ENCODE data around the gene PIK3C2G. TPM values are rescaled to one million over a fixed set of nuclear protein-coding genes. Genes with fewer than 3 reads are reported as not detected.
"Not testable (repeated sequence)": the region's sequence is repeated elsewhere in the genome, so short reads cannot be mapped to it uniquely, and the experiment has no call there.

Gene PIK3C2G, protein sequence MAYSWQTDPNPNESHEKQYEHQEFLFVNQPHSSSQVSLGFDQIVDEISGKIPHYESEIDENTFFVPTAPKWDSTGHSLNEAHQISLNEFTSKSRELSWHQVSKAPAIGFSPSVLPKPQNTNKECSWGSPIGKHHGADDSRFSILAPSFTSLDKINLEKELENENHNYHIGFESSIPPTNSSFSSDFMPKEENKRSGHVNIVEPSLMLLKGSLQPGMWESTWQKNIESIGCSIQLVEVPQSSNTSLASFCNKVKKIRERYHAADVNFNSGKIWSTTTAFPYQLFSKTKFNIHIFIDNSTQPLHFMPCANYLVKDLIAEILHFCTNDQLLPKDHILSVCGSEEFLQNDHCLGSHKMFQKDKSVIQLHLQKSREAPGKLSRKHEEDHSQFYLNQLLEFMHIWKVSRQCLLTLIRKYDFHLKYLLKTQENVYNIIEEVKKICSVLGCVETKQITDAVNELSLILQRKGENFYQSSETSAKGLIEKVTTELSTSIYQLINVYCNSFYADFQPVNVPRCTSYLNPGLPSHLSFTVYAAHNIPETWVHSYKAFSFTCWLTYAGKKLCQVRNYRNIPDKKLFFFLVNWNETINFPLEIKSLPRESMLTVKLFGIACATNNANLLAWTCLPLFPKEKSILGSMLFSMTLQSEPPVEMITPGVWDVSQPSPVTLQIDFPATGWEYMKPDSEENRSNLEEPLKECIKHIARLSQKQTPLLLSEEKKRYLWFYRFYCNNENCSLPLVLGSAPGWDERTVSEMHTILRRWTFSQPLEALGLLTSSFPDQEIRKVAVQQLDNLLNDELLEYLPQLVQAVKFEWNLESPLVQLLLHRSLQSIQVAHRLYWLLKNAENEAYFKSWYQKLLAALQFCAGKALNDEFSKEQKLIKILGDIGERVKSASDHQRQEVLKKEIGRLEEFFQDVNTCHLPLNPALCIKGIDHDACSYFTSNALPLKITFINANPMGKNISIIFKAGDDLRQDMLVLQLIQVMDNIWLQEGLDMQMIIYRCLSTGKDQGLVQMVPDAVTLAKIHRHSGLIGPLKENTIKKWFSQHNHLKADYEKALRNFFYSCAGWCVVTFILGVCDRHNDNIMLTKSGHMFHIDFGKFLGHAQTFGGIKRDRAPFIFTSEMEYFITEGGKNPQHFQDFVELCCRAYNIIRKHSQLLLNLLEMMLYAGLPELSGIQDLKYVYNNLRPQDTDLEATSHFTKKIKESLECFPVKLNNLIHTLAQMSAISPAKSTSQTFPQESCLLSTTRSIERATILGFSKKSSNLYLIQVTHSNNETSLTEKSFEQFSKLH (N-terminal part only)
- not detected for total RNA-seq
- long read RNA-seq: 0 reads

DNA sequence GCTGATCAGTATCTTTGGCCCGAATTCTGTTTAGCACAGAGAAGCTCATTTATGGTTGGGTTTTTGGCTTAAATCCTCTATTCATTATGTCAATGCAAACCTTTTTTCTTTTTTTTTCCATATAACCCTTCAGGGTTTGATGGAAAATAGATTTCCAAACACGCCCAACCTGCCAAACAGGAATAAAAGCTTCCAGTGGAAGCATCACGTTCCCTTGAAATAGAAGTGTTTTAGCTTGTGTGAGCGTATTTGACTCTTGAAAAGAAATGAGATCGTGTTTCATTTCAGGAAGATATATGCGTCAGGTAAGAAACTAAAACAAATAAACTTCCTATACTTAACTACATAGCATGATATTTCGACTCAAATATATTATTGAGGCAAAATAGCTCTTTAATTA, at the start of gene PIK3C2G:
PIK3C2G (plus strand) TSS at position 246 of the 400 bp plus-strand sequence. CDS start 20,564 bp downstream, outside the sequence.
- intact Hi-C loops (cut with micrococcal nuclease): no loop called here
- DNase-seq: no peak
- no peak for ATAC-seq

DNA sequence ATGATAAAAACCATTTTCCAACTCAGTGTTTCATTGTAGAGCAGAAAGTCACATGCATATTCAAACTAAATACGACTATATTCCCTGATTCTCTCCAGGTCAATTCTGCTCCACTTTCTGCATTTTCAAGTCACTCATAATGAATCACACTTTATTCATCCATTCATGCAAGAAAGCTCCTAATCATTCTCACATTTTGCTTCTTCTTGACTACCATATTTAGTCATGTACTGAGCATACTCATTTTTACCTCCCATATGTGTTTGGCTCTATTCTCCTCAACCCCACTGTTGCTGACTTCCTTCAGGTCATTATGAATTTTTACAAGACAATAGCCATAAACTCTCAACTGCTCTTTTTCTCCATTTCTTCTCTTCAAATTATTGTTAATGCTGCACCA, 43.4 kb upstream of the PIK3C2G start:
- ATAC-seq (no peak), DNase-seq (no peak)
- intact Hi-C loops (cut with micrococcal nuclease): no loop called here

DNA sequence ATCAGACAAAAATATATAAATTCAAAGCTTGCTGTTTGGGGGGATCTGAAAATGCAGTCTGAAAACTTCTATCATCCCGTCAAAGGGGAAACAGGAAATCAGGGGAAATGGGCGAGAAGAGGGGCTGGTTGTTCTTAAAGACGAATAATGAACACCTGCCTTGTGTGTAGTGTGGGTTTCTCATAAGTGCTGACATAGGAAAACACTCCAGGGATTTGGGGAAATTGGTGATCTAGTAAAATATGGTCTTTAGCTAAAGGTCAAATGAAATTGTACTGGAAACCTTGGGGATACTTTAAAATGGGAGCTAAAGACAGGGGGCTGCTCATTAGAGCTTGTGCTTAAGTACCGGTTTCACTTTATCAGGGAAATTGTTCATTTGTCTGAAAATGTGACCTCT, 39.6 kb upstream of the PIK3C2G start:
- DNase-seq (no peak), ATAC-seq (no peak)
- intact Hi-C loops (cut with micrococcal nuclease): loop anchor here (5.0 kb wide), 1 partner anchor 79 kb away; no protein-coding TSS in a partner anchor

DNA sequence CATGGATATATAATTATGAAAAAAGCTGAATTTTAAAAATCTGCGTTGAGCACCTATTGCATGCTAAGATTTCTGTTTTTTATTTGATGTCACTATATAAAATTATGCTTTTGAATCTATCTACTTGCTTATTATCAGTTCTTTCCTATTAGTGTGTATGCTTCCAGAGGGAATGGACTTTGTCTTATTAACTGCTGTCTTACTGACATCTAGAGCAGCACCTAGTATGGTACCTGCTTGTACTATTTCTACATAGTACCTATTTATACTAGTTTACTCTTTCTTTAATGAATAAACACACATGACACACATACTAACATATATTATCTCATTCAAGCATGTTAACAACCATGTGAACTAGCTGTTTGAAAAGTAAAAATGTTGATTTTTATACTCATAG, 38.6 kb upstream of the PIK3C2G start:
- DNase-seq: no peak
- intact Hi-C loops (cut with micrococcal nuclease): loop anchor here (5.0 kb wide), 1 partner anchor 80 kb away; no protein-coding TSS in a partner anchor
- ATAC-seq: no peak

DNA sequence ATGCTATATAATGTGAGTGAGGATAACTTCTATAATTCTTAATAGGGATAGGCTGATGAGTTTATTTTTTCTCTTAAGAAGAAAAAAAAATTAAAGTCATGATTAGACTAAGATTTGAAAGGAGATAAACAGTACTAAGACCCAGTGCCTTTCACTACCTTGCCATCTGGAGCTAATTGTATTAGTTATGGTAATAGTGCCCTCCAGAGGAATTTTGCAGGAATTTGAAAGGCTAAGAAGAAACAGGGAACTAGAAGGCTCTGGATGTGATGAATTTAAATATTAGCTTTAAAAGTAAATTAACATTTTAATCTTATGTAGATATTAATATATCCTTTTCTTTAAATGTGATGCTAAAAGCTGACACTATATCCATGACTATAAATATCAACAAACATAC, 36.6 kb upstream of the PIK3C2G start:
- no peak for DNase-seq
- no peak for ATAC-seq
- intact Hi-C loops (cut with micrococcal nuclease): loop anchor here (5.0 kb wide), 1 partner anchor 82 kb away; no protein-coding TSS in a partner anchor

DNA sequence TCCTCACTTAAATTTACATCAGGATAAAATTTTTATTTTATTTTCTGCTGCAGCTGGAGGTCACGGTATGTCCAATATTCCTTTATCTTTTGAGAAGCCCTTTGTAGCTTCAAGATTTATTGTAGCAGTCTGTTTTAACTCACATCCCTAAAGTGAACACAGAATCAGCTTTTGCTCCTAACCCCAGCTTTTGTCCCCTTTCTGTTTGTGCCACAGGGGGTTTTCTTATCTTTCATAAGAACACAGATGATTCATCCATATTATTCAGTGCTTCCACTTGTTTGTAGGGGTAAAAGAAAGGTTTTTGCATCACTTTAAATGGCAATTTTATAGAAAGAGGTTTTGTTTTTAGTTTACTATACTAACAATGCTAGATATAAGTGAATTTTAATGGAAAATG, 21.8 kb upstream of the PIK3C2G start:
- intact Hi-C loops (cut with micrococcal nuclease): no loop called here
- ATAC-seq: no peak
- no peak for DNase-seq

DNA sequence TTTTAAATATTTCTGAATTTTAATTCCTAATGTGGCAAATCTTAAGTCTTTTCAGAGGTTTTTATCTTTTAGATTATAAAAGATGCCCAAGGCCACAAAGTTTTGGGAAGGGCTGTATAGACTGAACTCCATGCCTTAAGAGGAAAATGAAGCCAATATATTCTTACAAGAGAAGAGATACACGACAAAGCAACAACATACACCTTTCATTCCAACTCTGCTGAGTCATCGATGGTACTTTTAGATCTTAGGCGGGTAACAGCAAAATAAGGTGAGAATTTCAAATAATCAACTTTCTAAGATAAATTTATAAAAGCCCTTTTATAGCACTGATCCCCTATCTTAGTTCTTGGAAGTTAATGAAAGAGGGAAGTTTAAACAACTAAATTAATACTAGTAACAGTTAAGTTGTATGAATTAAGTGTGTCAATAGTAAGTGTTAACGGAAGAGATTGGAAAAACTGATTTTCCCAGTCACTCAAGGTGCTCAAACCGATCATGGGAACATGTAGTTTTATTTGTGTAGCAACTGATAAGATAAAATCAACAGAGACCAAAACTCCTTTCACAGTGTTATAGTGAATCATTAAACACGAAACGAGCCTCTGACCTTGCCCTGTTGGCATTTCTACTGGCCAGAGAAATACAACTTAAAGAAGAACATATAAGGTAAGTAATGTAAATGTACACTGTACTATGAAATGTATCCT, 18.8 kb upstream of the PIK3C2G start:
- intact Hi-C loops (cut with micrococcal nuclease): no loop called here
- no peak for DNase-seq
- no peak for ATAC-seq

DNA sequence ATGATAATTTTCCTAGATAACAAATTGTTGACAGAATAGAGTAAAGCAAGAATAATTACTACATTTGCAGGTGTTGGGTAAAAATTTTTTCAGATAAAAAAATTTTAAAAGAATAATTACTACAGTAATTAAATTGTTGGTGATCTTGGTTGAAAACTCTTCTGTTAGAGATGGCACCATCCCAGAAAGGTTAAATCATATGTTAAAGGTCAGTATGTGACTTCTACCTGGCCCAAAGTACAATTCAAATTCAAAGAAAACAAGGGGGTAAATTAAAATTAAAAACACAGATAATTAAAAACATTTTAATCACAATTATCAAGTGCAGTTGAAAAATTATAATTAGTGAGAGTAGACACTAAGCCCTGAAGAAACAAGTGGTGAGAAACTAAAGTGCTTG, 18.1 kb upstream of the PIK3C2G start:
- ATAC-seq (no peak), DNase-seq (no peak)
- intact Hi-C loops (cut with micrococcal nuclease): no loop called here

DNA sequence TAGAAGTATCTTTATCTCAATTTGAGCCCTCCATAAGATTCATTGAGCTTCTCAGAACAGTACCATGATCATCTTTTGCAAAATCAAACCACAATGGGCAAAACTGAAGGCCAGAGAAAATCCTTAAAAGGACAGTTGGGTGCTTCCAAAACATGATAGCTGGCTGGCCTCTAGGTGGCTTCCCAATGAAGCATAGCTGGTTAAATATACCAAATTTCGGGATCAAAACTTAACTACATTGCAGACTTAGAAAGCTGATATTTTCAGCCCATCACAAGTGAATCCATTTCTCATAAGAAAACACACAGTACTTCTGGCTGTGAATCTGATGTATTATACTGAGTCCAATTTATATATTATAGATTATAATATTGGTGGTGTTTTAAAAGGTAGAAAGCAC, 15.3 kb upstream of the PIK3C2G start:
- ATAC-seq (no peak), DNase-seq (no peak)
- intact Hi-C loops (cut with micrococcal nuclease): no loop called here

DNA sequence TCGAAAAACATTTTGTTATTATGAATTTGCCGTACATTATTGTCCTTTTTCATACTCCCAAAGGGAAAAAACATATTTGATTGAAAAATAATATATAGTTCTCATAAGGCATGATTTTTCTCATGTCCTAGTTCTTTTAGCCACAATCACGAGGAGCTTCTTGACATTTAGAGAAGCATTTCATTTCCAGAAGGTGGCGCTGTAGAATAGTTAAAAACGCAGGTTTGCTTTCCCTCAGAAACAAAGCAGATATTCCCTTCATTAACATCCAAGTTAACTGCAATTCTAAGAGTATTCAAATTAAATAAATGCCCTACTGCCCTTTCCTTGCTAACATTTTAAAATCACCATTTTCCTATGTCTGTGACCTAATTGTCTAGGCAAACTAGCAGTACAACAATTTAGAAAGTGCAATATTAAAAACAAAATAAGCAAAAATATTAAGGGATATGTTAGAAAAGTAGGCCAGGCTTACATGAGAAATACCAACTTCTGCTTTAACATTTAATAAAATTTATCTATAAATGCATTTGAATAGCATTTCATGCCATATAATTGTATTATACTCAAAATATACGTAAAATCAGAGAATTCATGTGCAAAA, 10.9 kb upstream of the PIK3C2G start:
- ATAC-seq: no peak
- no peak for DNase-seq
- intact Hi-C loops (cut with micrococcal nuclease): loop anchor here (10.0 kb wide), 1 partner anchor 64 kb away; no protein-coding TSS in a partner anchor

DNA sequence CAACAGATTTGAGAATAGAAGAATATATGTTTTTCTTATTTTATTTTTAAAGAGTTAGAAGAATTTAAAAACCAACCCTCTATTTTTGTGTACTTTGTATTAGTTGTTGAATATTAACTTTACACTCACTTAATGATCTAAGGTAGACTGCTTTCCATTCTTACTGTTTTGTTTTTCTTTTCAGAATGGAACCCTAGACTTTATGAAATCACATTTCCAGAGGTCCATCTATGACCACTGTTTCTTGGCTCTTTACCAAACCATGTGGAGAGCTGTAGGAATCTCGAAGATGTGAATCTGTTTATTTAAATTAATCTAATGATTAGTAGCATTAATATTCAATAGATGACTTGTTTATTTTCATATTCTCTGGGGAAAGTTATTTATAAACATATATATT, 7.2 kb upstream of the PIK3C2G start:
- no peak for DNase-seq
- ATAC-seq: no peak
- intact Hi-C loops (cut with micrococcal nuclease): loop anchor here (10.0 kb wide), 1 partner anchor 61 kb away; no protein-coding TSS in a partner anchor

DNA sequence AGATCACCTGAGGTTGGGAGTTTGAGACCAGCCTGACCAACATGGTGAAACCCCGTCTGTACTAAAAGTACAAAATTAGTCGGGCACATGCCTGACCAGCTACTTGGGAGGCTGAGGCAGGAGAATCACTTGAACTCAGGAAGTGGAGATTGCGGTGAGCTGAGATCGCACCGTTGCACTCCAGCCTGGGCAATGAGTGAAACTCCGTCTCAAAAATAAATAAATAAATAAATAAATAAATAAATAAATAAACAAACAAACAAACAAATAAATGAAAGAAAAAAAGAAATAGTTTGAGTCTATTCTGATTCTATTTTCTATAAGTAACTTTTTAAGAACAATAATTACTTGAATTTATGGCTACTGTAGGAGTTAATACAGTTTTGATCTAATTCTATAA, 6.3 kb upstream of the PIK3C2G start:
- intact Hi-C loops (cut with micrococcal nuclease): loop anchor here (10.0 kb wide), 1 partner anchor 60 kb away; no protein-coding TSS in a partner anchor
- not testable (repeated sequence) for ATAC-seq, DNase-seq

DNA sequence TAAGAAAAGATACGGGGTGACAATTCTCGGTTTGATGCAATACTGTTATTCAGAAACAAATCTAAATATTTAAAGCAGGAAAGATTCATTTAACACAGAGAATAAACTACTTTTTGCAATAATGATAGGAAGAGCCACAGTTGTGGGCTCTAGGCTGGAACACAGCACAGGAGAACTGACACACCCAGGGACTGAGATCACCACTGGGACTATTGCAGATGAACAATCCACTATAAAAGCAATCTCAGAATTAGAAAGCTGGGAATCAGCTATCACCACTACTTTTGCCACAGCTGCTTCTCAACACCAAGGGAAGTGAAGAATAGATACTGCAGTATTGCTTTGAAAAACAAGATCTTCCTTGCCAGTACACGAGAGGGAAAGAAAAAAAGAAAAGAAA, 4.1 kb upstream of the PIK3C2G start:
- ATAC-seq (peak; percentile 66), DNase-seq (no peak)
- intact Hi-C loops (cut with micrococcal nuclease): loop anchor here (10.0 kb wide), 1 partner anchor 58 kb away; no protein-coding TSS in a partner anchor

DNA sequence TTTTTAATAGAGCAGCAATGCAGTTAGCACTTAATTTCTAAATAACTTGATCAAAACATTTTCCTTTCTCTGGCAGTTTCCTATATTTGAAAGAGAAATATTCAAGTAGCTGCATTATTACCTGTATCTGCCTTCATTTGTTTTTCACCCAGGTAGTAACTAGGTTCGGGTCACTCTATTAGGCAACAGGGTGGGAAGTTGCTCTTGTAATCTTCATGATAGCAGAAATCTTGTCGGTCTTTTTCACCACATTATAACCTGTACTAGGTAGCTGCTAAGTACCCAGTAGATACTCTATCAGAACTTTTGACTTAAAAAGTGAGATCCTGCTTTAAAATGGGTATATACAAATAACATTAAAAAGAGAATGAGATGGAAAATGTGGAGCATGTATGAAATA, 2.4 kb upstream of the PIK3C2G start:
- DNase-seq (no peak), ATAC-seq (no peak)
- intact Hi-C loops (cut with micrococcal nuclease): loop anchor here (10.0 kb wide), 1 partner anchor 56 kb away; no protein-coding TSS in a partner anchor

DNA sequence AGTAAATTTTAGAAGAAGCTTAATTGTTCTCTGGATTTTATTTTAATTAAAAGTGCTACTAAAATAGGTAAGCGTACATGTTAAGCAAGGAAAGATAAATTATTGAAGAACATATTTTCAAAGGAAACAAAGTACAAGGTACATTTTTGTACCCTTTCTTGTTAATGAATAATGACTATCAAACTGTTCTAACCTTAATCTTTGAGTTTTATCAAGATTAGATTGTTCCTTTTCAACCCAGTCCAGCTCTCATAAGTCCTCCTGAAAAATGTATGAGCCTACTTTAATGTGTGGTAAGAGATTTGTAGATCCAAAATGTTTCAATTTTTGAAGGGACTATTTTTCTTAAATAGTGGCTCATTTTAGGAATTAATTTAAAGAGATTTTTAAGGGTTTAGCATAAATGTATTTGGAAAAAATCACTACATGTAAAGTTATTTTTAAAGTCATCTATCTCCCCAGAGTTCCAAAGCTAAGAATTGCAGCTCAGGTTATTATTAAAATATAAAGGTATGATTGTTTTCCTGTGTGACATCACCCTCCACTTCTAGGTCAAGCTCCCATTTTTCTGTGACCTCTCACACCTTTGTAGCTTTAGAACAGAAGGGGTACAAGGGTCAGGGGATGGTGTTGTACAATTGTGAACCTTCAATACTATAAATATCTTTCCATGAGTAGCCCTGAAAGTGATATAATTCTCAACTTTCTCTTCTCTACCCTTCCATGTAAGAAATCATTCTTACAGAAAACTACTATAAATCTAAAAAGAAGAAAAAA, 1.2 kb upstream of the PIK3C2G start:
- intact Hi-C loops (cut with micrococcal nuclease): loop anchor here (10.0 kb wide), 1 partner anchor 55 kb away; no protein-coding TSS in a partner anchor
- no peak for ATAC-seq
- no peak for DNase-seq

DNA sequence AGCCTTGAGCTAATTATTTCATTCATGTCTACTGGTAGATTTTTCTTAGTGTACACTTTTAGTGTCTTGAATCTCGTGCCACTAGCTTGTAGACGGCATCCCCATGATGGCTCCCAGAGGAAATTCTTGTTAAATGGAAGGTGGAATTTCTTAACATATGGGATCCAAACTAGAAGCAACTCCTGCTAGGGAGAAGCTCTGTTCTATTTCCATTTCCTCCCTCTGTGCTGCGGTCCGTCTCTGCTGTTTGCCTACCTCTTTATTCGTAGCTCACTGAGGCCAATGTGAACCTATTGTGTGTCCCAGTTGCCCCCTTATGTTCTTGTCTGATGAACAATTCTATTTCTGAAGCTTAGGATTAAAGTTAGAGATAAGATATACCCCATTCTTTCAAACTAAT, 588 bp downstream of the PIK3C2G start:
- no peak for ATAC-seq
- intact Hi-C loops (cut with micrococcal nuclease): no loop called here
- no peak for DNase-seq

DNA sequence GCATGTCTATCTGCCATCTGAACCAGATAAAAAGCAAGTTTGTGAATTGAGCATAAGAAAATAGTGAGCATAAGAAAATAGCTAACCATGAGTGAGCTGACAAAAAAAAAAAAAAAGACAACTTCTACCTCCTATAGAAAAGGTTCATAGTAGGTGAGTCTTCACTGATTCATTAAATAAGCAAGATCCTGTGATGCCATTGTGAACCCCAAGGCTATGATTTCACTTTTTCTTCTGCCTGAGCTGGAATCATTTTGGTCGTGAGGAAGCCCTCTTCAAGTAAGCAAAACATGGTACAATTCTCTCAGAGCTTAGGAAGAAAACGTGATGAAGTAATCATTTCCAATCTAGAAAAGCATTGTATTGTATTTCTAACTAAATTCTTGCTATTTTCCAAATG, 1.2 kb downstream of the PIK3C2G start:
- intact Hi-C loops (cut with micrococcal nuclease): no loop called here

More for the DNA sequence above, 1.2 kb downstream of the PIK3C2G start:
- DNase-seq (no peak), ATAC-seq (no peak)
